Muscle layer of duodenum (tissue), 2 donors: ENCODE measurements around the gene EPB41L4B.

Experiments
- H3K27ac ChIP-seq: one replicate; pipeline ENCODE4 v1.7.0; 2013; ENCODE audit warnings: mild to moderate bottlenecking, low read length
- H3K27me3 ChIP-seq: one replicate; pipeline ENCODE4 v1.7.0; 2013; ENCODE audit warnings: low read depth, mild to moderate bottlenecking, control low read depth, low read length
- H3K36me3 ChIP-seq, 2 donors: one replicate each; pipeline ENCODE4 v1.7.0; 2013; ENCODE audit warnings: low read length in 2 of 2, control low read depth in 1 of 2, mild to moderate bottlenecking in 1 of 2; ENCODE audit not compliant: insufficient read depth in 2 of 2, control insufficient read depth in 1 of 2
- H3K4me1 ChIP-seq, 2 donors: one replicate each; pipeline ENCODE4 v1.7.0; 2013; ENCODE audit warnings: low read length in 2 of 2, mild to moderate bottlenecking in 2 of 2, control low read depth in 1 of 2, moderate library complexity in 1 of 2; ENCODE audit not compliant: insufficient read depth in 2 of 2, control insufficient read depth in 1 of 2
- H3K4me3 ChIP-seq, 2 donors: one replicate each; pipeline ENCODE4 v1.7.0; 2013; ENCODE audit warnings: low read length in 2 of 2, low read depth in 1 of 2, mild to moderate bottlenecking in 1 of 2
- H3K9me3 ChIP-seq, 2 donors: one replicate each; pipeline ENCODE4 v1.7.0; 2013; ENCODE audit warnings: low read length in 2 of 2, control low read depth in 1 of 2, mild to moderate bottlenecking in 1 of 2; ENCODE audit not compliant: control insufficient read depth in 1 of 2
- donor health status: healthy.

Gene EPB41L4B

GRCh38 chr9:109124121-109124520, 196.7 kb downstream of the EPB41L4B start:
- no peaks in the 10 kb centered on the region for H3K9me3 ChIP-seq
- H3K27ac ChIP-seq = no peak overlapping the region
- no peaks in the 10 kb centered on the region for H3K36me3 ChIP-seq
- no peak overlapping the region for H3K4me3 ChIP-seq
- H3K27me3 ChIP-seq = no peaks in the 10 kb centered on the region
- H3K4me1 ChIP-seq = no peaks in the 10 kb centered on the region

- Histone ChIP-seq H3K27me3 (no peaks in the 10 kb centered on the region), H3K27ac (no peak overlapping the region), H3K36me3 (no peaks in the 10 kb centered on the region), H3K4me1 (peaks cover 0 to 1% of the 10 kb centered on the region in 2 donors), H3K4me3 (no peak overlapping the region), H3K9me3 (no peaks in the 10 kb centered on the region)
Measured at GRCh38 chr9:109122726-109123621, 197.9 kb downstream of the EPB41L4B start.
